Chondrocyte (in vitro differentiated cells): ENCODE measurements around the gene ZFAND3. TPM values are rescaled to one million over a fixed set of nuclear protein-coding genes. Genes with fewer than 3 reads are reported as not detected.

Source experiments
- DNase-seq: peaks from one replicate; pipeline ENCODE4 v3.0.0; 2021; ENCODE audit warnings: mixed read lengths, low spot score
- H3K27ac Mint-ChIP-seq: one replicate; pipeline ENCODE4 v1.8.0; 2021; ENCODE audit warnings: mild to moderate bottlenecking, moderate library complexity, mixed read lengths; ENCODE audit not compliant: unreplicated experiment
- H3K27me3 Mint-ChIP-seq: 2 replicates; pipeline ENCODE4 v1.8.0; 2021; ENCODE audit warnings: low read depth, mixed read lengths
- H3K36me3 Mint-ChIP-seq: 2 replicates; pipeline ENCODE4 v1.8.0; 2021; ENCODE audit warnings: low read depth, mixed read lengths
- H3K4me1 Mint-ChIP-seq: 2 replicates; pipeline ENCODE4 v1.8.0; 2021; ENCODE audit warnings: low read depth, mild to moderate bottlenecking, mixed read lengths
- H3K4me3 Mint-ChIP-seq: one replicate; pipeline ENCODE4 v1.8.0; 2021; ENCODE audit warnings: mild to moderate bottlenecking, moderate library complexity, mixed read lengths; ENCODE audit not compliant: unreplicated experiment
- H3K9me3 Mint-ChIP-seq: 2 replicates; pipeline ENCODE4 v1.8.0; 2021; ENCODE audit warnings: low read depth, mixed read lengths
- total RNA-seq: library from RNA; stranded (reverse); gene quantifications from 3 replicates; pipeline ENCODE4 v1.2.1, GENCODE V29; 2021
- TF ChIP-seq, protein P1 (sequence below): fragments of 200-600 bp; sonication (generic); IDR thresholded peaks from 2 replicates; pipeline ENCODE4 v1.5.0; 2021; ENCODE audit warnings: antibody characterized with exemption, mild to moderate bottlenecking, moderate library complexity

ZFAND3 gene
- total RNA-seq, 1 donor from 2014 or later: 98.5 TPM

GRCh38 chr6:38188677-38189335 lies 369.3 kb downstream of the ZFAND3 start:
- TF ChIP-seq, protein P1, sequence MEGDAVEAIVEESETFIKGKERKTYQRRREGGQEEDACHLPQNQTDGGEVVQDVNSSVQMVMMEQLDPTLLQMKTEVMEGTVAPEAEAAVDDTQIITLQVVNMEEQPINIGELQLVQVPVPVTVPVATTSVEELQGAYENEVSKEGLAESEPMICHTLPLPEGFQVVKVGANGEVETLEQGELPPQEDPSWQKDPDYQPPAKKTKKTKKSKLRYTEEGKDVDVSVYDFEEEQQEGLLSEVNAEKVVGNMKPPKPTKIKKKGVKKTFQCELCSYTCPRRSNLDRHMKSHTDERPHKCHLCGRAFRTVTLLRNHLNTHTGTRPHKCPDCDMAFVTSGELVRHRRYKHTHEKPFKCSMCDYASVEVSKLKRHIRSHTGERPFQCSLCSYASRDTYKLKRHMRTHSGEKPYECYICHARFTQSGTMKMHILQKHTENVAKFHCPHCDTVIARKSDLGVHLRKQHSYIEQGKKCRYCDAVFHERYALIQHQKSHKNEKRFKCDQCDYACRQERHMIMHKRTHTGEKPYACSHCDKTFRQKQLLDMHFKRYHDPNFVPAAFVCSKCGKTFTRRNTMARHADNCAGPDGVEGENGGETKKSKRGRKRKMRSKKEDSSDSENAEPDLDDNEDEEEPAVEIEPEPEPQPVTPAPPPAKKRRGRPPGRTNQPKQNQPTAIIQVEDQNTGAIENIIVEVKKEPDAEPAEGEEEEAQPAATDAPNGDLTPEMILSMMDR: no peak
- Mint-ChIP-seq H3K36me3 (peaks cover 11% of the 10 kb centered on the region), H3K27me3 (no peaks in the 10 kb centered on the region), H3K4me3 (no peak overlapping the region), H3K27ac (no peak overlapping the region), H3K9me3 (no peaks in the 10 kb centered on the region), H3K4me1 (no peaks in the 10 kb centered on the region)
- DNase-seq: no peak

DNA sequence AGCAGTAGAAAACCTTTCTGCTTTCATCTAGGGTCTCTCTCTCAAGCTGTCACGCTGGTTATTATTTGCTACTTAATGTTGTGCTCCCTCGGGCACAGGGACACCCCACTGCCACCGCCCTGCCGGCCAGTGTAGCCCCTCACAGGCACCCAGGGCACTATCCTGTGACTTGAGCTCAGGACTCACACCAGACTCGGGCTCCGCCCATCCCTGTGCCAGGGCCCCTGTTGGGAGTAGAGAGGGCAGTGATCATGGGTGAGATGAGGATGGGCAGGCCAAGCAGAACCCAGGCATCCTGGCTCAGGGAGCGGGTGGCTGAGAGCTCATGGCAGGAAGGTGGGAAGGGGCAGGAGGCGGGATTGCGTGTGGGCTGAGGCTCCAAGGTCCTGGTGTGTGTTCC lies 371.9 kb downstream of the ZFAND3 start:
- H3K4me3 Mint-ChIP-seq: no peak overlapping the region

DNA sequence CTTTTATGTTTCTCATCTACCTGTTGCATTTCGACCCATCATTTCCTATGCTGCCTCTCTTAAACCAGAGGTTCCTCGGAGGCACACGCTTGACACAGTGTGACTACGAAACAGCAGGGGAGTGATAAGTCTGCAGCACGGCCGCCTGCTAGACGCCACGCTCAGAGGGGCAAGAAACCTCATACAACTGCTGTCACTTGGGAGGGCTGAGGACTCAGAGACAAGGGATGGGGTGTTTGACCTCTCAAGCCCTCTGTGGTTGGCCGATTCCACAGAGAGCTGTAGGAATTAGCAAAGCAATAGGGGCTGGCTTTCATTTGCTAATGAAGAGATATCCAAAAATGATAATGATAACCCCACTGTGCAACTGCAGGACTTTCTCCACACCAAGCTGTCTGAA lies 372.5 kb downstream of the ZFAND3 start:
- no peaks in the 10 kb centered on the region for H3K4me1 Mint-ChIP-seq
- no peak overlapping the region for H3K4me3 Mint-ChIP-seq
- TF ChIP-seq, protein P1: no peak
- no peak for DNase-seq
- peaks cover 9% of the 10 kb centered on the region for H3K36me3 Mint-ChIP-seq
- H3K9me3 Mint-ChIP-seq: no peaks in the 10 kb centered on the region
- H3K27ac Mint-ChIP-seq: no peak overlapping the region
- H3K27me3 Mint-ChIP-seq: no peaks in the 10 kb centered on the region

More for the DNA sequence above, 371.9 kb downstream of the ZFAND3 start:
- Mint-ChIP-seq H3K4me1 (no peaks in the 10 kb centered on the region), H3K36me3 (peaks cover 9% of the 10 kb centered on the region), H3K27me3 (no peaks in the 10 kb centered on the region), H3K27ac (no peak overlapping the region), H3K9me3 (no peaks in the 10 kb centered on the region)
- no peak for DNase-seq
- TF ChIP-seq, protein P1: no peak

DNA sequence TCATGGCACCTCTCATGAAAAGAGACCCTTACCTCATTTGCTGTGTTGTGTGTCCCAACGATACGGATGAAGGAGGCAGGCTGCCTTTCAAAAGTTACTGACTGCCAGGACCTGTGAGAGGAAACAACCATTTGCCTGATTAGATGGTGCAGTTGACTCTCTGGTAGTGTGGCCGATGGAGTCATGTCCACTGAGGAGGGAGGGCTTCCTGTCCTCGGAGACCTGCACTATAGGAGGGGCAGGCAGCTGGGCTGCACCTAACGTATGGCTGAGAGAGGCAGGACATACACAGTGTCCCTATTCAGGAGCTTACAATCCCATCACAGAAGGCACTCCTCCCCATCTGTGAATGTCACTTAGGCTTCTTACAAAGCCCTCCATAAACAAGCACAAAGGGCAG lies 373.0 kb downstream of the ZFAND3 start:
- no peaks in the 10 kb centered on the region for H3K4me1 Mint-ChIP-seq
- H3K36me3 Mint-ChIP-seq: peaks cover 4% of the 10 kb centered on the region
- no peaks in the 10 kb centered on the region for H3K27me3 Mint-ChIP-seq

GRCh38 chr6:38193051-38193450 lies 373.5 kb downstream of the ZFAND3 start:
- H3K27ac Mint-ChIP-seq: no peak overlapping the region
- TF ChIP-seq, protein P1: no peak
- H3K4me1 Mint-ChIP-seq: no peaks in the 10 kb centered on the region

More for the DNA sequence above, 373.0 kb downstream of the ZFAND3 start:
- TF ChIP-seq, protein P1: no peak
- Mint-ChIP-seq H3K4me3 (no peak overlapping the region), H3K9me3 (no peaks in the 10 kb centered on the region), H3K27ac (no peak overlapping the region)
- no peak for DNase-seq

More at GRCh38 chr6:38193051-38193450, 373.5 kb downstream of the ZFAND3 start:
- DNase-seq: no peak
- Mint-ChIP-seq H3K4me3 (no peak overlapping the region), H3K9me3 (no peaks in the 10 kb centered on the region), H3K27me3 (no peaks in the 10 kb centered on the region), H3K36me3 (peaks cover 3% of the 10 kb centered on the region)
